Ammon's horn (tissue), 1 donor: ENCODE data around the gene SLC25A11.

Experiments
- DNase-seq: peaks from one replicate; pipeline ENCODE4 v3.0.0-alpha.2; 2016; ENCODE audit warnings: low spot score

Gene SLC25A11

GRCh38 chr17:4895121-4895520 lies 44.7 kb downstream of the SLC25A11 start:
- DNase-seq = no peak

GRCh38 chr17:4893721-4894560 lies 45.9 kb downstream of the SLC25A11 start:
- DNase-seq = no peak

- no peak for DNase-seq
Observed at GRCh38 chr17:4893272-4893671, 46.6 kb downstream of the SLC25A11 start.

GRCh38 chr17:4892499-4893221 lies 47.2 kb downstream of the SLC25A11 start:
- DNase-seq = no peak

GRCh38 chr17:4891411-4892410 lies 48.1 kb downstream of the SLC25A11 start:
- DNase-seq = no peak

- no peak for DNase-seq
Observed at GRCh38 chr17:4887581-4887980, 52.3 kb downstream of the SLC25A11 start.
